HG02938 (cell line): ENCODE measurements around the gene ANKRD17.

Source experiments
- ATAC-seq: cut with Tn5 transposase; IDR thresholded peaks from one replicate; pipeline ENCODE4 v1.9.1; 2021; ENCODE audit warnings: mild to moderate bottlenecking, moderate library complexity; ENCODE audit not compliant: unreplicated experiment

ANKRD17 gene

GRCh38 chr4:73129319-73129718, 129.3 kb downstream of the ANKRD17 start:
- ATAC-seq = no peak

DNA sequence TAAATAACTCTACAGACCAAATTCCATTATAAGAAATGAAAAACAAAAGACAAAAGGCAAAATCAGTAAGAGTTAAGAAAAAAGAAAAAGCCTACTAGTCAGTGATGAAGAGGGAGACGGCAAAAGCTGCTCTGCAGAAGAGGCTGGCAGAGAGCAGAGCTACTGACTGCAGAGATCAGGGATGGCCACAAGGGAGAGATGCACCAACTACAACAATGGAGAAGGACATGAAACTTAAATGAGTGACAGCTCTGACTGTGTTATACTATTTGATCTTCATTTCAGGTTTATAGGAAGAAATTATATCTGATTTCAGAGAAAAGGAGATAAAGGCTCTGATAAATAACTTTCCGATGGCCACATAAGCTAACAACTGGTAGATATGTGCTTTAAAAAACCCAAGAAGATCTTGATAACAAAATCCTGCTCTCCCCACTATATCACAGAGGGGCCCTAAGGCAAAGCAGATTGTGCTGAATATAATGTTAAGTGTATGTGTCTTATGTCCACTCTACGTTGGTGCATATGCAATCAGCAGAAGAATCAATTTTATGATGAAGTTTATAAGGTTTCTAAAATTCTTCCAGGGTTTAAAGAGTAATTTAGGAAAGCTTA, 130.7 kb downstream of the ANKRD17 start:
- ATAC-seq = peak; percentile 73

- no peak for ATAC-seq
Measured at GRCh38 chr4:73109493-73109892, 149.1 kb downstream of the ANKRD17 start.

GRCh38 chr4:73104695-73105094, 153.9 kb downstream of the ANKRD17 start:
- ATAC-seq = no peak

DNA sequence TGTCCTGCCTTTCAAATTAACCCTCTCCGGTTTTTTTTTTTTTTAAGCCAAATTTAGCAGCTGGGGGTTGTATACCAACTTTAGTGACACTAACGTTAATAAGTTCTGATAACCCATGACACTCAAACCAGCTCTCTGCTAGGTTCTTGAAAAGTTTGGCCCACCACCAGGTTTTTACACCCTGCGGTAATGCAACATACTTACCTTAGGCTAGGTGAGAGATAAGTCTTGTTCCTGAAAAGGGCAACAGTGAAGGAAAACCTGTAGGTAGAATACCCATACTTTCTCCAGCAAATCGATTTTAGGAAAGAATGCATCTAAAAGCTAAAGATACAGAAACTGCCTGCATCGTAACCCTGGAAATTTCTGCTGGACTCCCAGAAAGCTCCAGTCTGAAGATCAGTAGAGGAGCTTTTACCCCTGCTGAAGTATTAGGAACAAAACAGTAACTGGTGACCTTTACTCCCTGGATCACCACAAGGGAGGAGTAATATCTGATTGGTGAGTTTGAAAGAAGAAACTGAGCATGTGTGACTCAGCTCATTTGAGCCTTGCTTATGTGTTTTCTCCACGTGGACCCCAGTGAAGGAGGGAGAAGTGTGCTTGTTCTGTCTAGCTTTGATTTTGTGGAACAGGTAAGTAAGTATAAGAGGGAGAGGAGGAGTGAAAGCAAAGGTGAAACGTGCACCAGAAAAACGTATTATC, 154.6 kb downstream of the ANKRD17 start:
- no peak for ATAC-seq

DNA sequence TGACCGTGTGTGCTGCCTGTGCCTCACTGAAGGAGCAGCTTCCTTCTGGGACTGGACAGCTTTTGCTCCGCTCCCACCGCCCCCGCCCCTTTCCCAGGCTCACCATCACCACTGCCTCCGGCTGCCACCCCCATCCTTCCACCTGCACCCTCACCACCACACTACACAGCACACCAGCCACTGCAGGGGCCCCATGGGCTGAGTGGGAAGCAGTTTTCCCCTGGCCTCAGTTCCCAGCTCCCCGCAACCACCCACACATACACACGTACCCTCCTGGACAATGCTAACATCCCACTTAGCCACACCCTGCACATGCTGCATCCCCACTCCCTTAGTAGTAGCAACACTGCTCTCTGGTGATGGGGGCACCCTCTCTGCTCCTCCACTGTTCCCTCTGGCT, 159.5 kb downstream of the ANKRD17 start:
- ATAC-seq = no peak

- ATAC-seq = no peak
Measured at GRCh38 chr4:73098713-73099112, 159.9 kb downstream of the ANKRD17 start.

DNA sequence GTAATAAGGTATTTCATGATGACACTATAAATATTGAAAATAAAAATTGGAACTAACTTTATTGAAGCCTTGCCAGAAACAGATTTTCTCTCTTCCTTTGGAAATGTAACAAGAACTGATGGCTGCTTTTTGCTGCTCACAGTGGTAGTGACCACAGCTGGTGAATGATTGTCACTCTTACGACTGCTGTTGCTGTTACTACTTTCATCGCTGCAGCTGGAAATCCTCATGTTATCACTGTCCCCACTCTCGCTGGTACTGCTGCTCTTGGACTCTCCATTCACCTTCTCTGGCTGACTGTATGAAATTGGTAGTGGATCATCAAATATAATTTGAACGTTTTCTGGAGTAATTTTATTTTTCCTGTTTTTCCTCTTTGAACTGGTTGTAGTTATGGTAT, 160.6 kb downstream of the ANKRD17 start:
- no peak for ATAC-seq

DNA sequence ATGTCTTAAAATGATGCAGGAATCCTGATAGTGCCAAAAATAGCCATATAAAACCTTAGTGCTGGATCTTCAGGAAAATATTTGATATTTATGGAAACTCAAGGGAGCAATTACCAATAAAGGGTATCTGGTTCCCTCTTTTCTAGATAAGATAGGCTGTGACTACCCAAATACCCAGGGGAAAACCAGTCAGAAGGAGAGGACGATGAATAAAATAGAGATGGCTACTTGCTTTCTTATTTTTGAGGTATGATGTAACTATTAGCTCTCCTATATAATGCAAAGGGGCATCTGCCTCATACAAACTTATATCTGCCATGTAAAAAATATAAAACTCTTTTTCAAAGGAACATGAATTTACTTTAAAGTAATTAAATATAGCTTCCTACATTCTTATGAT, 165.7 kb downstream of the ANKRD17 start:
- ATAC-seq = no peak

GRCh38 chr4:73090738-73091137, 167.9 kb downstream of the ANKRD17 start:
- ATAC-seq = no peak

- no peak for ATAC-seq
Measured at GRCh38 chr4:73087871-73088270, 170.7 kb downstream of the ANKRD17 start.

DNA sequence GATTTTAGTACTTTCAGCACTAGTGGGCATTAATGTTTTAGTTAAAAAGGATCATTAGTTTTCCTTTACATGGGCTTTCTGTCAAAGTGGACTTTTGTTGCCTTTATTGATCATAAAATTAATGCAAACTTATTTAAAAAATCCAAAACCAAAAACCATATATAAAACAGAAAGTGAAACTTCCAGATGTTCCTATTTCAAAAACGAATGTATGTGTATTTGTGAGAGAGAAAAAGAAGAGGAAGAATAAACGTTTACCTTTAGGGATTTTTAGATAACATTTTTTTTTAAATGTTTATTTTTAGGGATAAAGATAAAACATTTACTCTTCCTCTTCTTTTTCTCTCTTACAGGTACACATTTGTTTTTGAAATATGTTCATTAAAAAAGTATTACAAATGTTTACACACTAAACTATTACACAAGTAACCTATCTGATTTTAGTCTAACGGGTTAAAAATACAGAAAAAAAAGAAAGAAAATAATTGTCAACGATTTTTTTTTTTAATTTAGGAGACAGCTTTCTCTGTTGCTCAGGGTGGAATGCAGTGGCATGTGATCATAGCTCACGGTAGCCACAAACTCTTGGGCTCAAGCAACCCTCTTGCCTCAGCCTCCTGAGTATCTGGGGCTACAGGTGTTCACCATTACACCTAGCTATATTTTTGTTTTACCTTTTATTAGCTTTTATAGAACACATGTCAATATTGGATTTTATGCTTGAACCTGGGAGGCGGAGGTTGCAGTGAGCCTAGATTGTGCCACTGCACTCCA, 172.3 kb downstream of the ANKRD17 start:
- no peak for ATAC-seq

DNA sequence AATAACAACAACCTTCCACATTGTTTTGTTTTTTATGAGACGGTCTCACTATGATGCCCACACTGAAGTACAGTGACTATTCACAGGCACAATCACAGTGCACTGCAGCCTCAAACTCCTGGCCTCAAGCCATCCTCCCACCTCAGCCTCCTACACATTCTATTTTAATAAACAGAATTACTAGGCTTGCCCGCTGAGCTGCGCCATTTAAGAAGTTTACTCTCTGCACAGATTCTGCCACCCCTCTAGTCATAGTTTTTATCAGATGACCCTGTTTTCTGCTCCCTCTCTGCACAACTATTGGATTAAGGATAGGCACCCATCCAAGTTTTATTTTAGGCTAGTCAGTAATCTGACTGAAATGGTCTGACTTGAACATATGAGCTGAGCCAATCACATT, 177.8 kb downstream of the ANKRD17 start:
- ATAC-seq = no peak

DNA sequence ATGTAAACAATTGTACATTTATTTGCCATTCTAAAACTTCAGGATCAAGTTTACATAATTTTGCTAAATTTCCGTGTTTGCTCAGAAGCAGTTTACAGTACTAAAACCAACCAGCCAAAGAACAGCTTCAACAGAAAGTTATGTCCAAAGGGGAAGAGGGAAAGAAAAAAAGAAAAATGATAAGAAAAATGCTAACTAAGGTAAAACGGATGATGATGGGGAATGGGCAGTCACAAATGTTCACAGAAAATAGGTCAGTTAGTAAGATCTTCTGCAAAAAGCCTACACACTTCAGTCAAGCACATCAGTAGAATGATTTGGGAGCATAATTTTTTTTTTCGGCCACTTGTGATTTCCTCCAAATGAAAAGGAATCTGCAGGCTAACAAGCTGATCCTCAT, 182.8 kb downstream of the ANKRD17 start:
- no peak for ATAC-seq

DNA sequence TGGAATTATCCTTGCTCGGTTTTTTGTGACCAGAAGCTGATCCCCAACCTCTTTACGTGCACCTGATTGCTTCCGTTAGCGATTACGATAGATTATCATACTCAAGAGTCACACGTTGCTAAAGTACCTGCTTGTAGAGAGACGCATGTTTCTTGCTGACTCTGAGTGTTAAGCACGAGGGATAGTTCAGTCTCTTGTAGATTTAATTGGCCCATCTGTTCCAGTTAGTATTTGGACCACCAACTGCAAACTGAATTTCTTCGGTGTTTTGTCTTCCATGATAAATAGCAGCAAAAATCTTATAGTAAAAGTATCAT, 188.6 kb downstream of the ANKRD17 start:
- ATAC-seq = peak; percentile 15

DNA sequence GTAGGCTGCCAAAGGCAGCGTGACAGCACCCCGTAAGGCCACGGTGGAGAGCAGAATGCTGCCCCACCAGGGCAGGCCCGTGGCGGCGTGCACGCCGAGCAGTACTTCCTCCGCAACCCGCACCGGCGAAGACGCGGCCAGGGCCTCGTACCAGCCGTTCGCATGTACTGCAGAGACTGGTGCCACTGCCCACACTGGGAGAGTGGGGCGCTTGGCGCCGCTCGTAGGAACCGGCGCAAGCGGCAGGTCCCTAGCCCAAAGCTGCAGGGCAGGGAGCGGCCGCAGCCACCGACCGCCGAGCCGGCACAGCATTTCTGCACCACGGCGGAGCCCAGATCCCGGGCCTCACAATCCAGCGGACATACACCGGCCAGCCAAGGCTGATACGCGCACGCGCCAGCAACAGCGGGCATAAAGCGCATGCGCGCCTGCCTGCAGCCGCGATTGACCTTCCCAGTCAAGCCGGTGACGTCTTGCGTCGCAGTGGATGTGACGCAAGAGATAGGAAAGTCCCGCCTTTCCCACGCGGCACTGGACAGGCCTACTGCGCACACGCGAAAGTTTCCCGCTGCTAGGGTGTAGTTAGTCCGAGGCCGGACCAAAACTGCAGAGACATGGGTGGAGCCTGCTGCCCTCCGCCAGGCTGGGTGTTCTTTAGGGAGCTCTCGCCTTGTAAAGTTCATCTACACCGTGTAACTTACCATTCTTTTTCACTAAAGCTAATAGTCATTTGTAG, 189.1 kb downstream of the ANKRD17 start, which contains the start of gene COX18:
TSS of gene COX18 (minus strand) at position 379 of the 736 bp plus-strand sequence. CDS start at position 312, 67 bp downstream.
- peak; percentile 85 for ATAC-seq

DNA sequence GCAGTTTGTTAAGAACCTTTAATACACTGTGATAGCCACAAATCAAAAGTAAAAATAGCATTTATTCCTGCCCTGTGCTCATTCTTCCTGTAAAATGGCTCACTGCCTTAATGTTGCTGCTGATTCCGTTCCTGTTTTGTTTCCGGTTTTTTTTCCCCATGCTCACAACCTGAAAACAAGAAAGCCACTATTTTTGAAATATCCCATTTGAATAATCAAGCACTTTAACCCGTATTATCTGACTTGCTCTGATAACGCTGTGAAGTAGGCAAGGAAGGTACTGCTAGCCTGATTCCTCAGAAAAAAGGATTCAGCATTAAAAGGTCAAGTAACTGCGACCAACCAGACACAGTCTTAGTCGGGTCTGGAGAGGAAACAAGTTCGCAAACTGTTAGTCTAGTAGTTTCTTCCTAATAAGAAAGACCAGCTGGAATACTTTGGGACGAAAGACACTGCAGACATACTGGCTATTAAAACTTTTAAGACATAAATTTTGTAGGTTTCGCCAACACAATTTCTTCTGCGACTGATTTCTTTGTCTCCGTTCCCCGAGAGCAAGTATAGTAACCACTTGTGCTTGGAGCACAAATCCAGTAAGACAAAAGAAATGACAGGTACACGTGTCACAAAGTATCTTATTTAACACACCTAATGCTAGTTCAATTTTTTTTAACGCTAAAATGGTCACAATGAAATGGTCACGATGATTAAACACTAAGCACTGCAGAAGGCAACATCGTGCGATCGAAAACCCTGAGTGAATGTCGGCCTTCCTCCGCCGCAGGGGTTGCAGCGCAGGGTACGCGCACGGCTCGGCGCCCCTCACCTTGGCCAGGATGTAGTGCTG, 189.9 kb downstream of the ANKRD17 start:
- peak; percentile 3 for ATAC-seq

- ATAC-seq = no peak
Measured at GRCh38 chr4:73067971-73068394, 190.6 kb downstream of the ANKRD17 start.

DNA sequence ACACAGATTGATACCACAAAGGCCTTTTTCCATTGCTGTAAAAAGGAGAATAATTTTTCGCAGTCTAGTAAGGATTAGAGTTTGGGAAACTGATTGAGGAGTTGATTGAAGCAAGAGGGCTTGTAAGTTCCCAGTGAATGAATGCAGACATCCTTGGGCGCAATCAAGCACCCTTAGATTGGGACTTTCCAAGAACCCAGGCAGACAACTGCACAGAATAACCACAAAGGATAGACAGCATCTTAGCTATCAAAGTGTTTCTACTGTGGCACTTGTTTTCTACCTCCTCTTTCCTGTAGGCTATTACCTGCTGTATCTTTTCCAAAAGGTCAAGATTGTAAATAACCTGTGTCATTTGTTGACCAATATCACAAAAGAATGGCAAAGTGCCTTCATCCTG, 191.7 kb downstream of the ANKRD17 start:
- ATAC-seq = no peak

DNA sequence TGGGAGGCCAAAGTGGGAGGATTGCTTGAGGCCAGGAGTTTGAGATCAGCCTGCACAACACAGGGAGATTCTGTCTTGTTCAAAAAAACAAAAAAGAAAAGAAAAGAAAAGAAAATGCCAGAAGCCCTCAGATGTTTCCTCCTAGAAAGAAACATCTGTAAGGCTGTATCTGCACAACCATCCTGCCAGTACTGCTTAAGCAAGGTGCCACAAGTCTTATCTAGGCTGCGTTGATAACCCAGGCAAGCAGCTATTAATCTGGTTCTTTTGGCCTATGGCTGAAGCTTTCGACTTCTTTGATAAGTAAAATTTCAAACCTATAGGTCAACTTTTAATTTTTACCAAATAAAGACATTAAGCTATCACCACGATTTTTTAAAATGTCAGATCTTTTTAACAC, 192.2 kb downstream of the ANKRD17 start:
- ATAC-seq = no peak
